ENCODE results near the gene SLC16A7. TPM values are rescaled to one million over a fixed set of nuclear protein-coding genes. Genes with fewer than 3 reads are reported as not detected.

SLC16A7 gene, protein sequence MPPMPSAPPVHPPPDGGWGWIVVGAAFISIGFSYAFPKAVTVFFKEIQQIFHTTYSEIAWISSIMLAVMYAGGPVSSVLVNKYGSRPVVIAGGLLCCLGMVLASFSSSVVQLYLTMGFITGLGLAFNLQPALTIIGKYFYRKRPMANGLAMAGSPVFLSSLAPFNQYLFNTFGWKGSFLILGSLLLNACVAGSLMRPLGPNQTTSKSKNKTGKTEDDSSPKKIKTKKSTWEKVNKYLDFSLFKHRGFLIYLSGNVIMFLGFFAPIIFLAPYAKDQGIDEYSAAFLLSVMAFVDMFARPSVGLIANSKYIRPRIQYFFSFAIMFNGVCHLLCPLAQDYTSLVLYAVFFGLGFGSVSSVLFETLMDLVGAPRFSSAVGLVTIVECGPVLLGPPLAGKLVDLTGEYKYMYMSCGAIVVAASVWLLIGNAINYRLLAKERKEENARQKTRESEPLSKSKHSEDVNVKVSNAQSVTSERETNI
- polyA plus RNA-seq, result 13.8 TPM

DNA sequence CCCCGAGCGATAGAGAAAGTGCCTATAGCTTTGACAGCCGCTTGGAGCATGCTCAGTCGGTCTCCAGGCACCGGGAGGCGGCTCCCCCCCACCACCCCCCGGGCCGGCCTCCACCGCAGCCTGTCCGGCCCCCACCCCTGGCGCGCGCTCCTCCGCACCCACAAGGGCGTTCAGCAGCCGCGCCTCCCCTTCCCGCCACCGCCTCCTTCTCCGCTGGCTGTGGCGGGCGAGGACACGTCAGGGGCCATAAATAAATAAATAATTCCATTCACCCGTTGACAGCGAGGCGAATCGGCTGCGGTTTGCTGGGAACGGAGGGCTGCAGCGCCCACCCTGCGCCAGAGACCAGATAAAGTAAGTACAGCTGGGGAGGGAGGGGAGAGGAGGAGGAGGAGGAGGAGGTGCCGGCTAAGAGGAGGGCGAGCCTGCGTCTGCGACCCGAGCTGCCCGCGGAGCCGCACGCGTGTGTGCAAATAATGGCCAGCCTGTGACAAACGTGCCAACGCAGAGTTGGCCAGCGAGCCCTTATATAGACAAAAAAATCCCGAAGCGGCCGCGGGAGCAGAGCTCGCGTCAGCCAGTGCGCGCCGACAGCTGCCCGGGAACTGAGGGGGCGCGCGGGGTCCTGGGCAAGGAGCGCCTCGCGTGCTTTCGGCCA is at the start of gene SLC16A7:
Gene SLC16A7 (plus strand): TSS at position 147 of the 658 bp plus-strand sequence. CDS start 108,773 bp downstream, outside the sequence.
- Mint-ChIP-seq H3K36me3 (no peaks in the 10 kb centered on the region), H3K9me3 (no peaks in the 10 kb centered on the region), H3K4me1 (peaks cover 14 to 35% (median 30%) of the 10 kb centered on the region in 3 donors), H3K27me3 (no peaks in the 10 kb centered on the region), H3K4me3 (peak within 1 kb of the TSS; percentile 89 to 100 (median 96)), H3K27ac (peak within 1 kb of the TSS; percentile 93 to 97 (median 96))

DNA sequence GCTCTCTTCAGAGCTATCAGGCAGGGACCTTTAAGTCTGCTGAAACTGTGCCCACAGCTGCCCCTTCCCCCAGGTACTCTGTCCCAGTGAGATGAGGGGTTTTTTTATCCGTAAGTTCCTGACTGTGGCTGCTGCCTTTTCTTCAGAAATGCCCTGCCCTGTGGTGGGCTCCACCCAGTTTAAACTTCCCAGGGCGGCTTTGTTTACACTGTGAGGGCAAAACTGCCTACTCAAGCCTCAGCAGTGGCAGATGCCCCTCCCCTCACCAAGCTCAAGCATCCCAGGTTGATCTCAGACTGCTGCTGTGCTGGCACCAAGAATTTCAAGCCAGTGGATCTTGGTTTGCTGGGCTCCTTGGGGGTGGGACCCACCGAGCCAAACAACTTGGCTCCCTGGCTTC is 46.9 kb upstream of the SLC16A7 start:
- peaks cover 4% of the 10 kb centered on the region for H3K27me3 Mint-ChIP-seq
- no peak overlapping the region for H3K4me3 Mint-ChIP-seq
- H3K4me1 Mint-ChIP-seq, result no peaks in the 10 kb centered on the region
- H3K9me3 Mint-ChIP-seq, result no peaks in the 10 kb centered on the region
- H3K27ac Mint-ChIP-seq, result no peak overlapping the region
- H3K36me3 Mint-ChIP-seq, result no peaks in the 10 kb centered on the region

DNA sequence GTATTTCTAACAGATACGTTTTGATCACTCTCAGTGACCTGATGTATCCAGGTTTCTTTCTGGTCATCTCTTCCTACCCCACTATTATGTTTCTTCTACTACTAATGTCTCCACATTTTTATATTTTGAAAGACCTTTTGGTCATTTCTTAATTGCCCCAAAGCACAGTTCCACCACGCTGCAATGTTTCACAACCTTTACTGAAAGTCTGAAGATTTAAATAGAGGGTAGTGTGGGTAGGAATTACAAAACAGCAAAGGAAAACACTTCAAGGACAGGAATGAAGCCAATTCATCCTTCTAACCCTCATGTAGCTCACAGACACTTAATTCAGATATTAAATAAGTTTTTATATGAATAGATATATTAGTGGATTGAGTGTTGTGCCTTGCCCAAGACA is 36.1 kb upstream of the SLC16A7 start:
- H3K27me3 Mint-ChIP-seq, result peaks cover 2% of the 10 kb centered on the region
- H3K27ac Mint-ChIP-seq, result no peak overlapping the region
- H3K36me3 Mint-ChIP-seq, result no peaks in the 10 kb centered on the region
- no peaks in the 10 kb centered on the region for H3K4me1 Mint-ChIP-seq
- H3K4me3 Mint-ChIP-seq, result no peak overlapping the region
- H3K9me3 Mint-ChIP-seq, result peaks cover 0 to 5% (median 0%) of the 10 kb centered on the region in 3 donors

DNA sequence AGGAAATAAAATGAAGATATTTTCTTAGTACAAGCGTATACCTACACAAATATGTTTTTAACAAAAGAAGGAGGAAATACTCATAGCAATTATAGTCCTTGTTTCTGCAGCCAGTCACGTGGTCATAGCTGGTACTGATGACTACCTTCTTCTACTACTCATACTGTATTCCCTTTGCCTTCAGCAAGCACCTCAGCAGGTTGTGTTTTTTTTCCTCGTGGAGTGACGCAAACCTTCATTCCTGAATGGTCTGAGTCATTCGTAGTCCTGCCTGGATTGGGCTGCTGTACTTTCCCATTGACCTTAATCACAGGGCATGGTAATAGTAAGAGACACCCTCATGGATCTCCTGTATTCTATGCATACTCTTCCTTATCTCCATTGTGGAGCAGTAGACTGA is 25.7 kb upstream of the SLC16A7 start:
- Mint-ChIP-seq H3K9me3 (peaks cover 0 to 2% (median 0%) of the 10 kb centered on the region in 3 donors), H3K36me3 (no peaks in the 10 kb centered on the region), H3K4me1 (no peaks in the 10 kb centered on the region), H3K27me3 (no peaks in the 10 kb centered on the region), H3K4me3 (no peak overlapping the region), H3K27ac (no peak overlapping the region)

DNA sequence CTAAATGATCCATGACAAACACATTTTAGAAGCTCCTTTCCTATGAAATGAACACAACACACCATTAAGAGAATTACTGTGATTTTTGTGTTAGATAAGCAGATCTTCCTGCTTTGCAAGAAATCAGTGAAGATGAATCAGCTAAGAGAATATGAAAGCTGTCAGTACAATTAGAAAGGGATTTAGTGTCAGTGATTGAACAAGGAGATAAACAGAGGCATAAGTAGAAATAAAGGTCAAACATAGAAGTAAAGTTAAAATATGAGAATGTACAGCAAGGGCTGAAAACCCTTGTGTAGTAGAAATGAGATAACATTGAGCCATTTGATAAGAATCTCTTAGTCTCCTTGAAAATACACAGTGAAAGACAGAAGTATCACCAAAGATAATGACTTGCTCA is 21.4 kb upstream of the SLC16A7 start:
- H3K36me3 Mint-ChIP-seq, result no peaks in the 10 kb centered on the region
- H3K4me1 Mint-ChIP-seq, result peaks cover 0 to 2% (median 0%) of the 10 kb centered on the region in 3 donors
- H3K27ac Mint-ChIP-seq, result no peak overlapping the region
- H3K4me3 Mint-ChIP-seq, result no peak overlapping the region
- no peaks in the 10 kb centered on the region for H3K27me3 Mint-ChIP-seq
- peaks cover 0 to 2% (median 0%) of the 10 kb centered on the region in 3 donors for H3K9me3 Mint-ChIP-seq

DNA sequence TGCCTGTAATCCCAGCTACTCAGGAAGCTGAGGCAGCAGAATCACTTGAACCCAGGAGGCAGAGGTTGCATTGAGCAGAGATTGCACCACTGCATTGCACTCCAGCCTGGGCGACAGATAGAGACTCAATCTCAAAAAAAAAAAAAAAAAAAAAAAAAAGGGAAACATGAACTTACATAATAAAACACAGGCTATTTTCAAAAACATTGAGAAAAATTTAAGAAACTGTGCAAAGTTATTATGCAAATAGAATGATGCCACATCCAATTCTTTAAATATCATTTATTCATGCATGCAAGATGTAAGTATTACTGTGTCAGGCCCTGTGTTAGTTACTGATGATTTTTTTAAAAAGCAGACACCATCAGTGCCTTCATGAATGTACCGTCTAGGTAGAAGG is 20.0 kb upstream of the SLC16A7 start:
- Mint-ChIP-seq H3K9me3 (no peaks in the 10 kb centered on the region), H3K27ac (no peak overlapping the region), H3K36me3 (no peaks in the 10 kb centered on the region), H3K27me3 (no peaks in the 10 kb centered on the region), H3K4me1 (peaks cover 0 to 2% (median 0%) of the 10 kb centered on the region in 3 donors), H3K4me3 (no peak overlapping the region)

DNA sequence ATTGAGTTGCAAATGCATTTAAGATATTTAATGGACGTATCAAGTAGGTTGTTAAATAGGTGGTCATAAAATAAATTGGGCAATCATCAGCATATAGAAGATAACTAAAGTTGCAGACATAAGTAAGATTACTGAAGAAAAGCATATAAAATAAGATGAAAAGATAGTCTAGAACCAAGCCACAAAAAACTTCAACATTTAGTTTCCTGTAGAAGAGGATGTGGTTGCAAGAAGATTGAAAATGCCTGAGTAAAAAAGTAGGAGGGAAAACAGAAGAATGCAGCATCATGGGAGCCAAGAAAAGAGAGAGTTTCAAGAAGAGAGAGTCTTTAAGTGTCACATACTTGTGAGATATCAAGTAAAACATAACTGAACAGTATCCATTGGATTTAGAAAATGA is 17.6 kb upstream of the SLC16A7 start:
- H3K4me1 Mint-ChIP-seq, result peaks cover 0 to 3% (median 2%) of the 10 kb centered on the region in 3 donors
- no peaks in the 10 kb centered on the region for H3K36me3 Mint-ChIP-seq
- H3K4me3 Mint-ChIP-seq, result no peak overlapping the region
- H3K27ac Mint-ChIP-seq, result no peak overlapping the region
- peaks cover 1% of the 10 kb centered on the region for H3K27me3 Mint-ChIP-seq
- H3K9me3 Mint-ChIP-seq, result no peaks in the 10 kb centered on the region

DNA sequence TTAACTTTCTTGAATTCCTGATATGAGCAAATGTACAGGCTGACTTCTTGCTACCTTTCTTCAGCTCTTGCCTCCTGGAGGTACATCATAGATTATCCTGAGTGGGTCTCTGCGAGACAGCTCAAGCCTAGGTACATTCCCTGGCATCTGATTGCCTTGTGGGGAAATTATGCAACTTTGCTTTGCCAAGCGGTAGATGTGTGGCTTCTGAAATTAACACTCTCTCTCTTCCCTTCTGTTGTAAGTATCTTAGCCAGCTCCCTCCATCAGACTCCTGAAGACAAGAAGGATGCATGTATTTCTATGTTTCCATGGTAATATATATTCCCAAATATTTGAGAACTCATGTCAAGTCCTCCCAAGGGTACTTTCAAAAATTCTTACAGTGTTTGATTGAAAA is 16.2 kb upstream of the SLC16A7 start:
- H3K4me3 Mint-ChIP-seq, result no peak overlapping the region
- peaks cover 1% of the 10 kb centered on the region for H3K27me3 Mint-ChIP-seq
- H3K36me3 Mint-ChIP-seq, result no peaks in the 10 kb centered on the region
- no peak overlapping the region for H3K27ac Mint-ChIP-seq
- peaks cover 0 to 3% (median 2%) of the 10 kb centered on the region in 3 donors for H3K4me1 Mint-ChIP-seq
- H3K9me3 Mint-ChIP-seq, result no peaks in the 10 kb centered on the region

DNA sequence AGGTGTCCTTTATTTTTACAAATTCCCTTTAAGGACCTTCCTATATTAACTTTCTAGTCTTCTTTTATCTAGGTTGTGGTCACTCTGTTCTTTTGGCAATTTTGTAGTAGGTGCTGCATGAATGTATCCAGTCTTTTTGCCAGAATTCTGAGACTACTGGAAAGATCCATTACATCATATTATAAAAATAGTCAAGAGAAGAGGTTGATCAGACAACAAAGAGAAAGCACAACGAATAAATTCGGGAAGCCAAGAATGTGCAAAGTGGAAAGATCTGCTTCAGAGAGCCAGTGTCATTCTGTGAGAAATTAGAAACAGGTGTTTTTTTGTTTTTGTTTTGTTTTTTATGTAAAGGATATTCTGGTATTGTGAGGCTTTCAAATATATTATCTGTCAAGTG is 15.8 kb upstream of the SLC16A7 start:
- Mint-ChIP-seq H3K27me3 (peaks cover 1% of the 10 kb centered on the region), H3K4me3 (no peak overlapping the region), H3K4me1 (peaks cover 0 to 3% (median 2%) of the 10 kb centered on the region in 3 donors), H3K27ac (no peak overlapping the region), H3K9me3 (no peaks in the 10 kb centered on the region), H3K36me3 (no peaks in the 10 kb centered on the region)

DNA sequence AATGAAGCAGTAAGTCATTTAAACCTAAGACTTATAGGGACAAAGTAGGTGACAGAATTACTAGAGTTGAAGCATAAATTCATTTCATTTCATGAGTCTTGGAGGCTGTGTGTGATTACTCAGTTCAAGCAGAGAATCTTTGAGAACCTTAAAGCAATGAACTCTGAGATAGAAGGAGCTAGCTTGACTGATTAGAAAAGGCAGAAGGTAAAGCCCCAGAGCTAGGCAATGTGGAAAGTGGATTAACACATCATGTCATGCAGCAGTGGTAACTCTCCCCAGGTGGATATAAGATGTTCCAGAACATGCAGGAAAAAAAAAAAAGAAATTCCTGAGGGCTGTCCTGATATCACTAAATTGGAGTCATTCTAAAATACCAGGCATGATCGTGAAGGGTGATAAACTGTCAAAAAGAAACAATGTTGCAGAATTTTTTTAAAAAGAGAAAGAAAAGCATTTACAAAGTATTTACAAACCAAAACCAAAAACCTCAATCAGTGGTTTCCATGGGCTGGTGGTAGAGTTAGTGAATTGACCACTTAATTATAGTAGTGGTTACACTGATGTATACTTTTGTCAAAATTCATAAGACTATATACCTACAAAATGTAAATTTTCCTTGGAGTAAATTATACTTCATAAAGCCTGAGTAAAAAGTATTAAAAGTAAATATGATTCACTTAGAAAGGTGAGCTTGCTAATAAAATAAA is 12.7 kb upstream of the SLC16A7 start:
- Mint-ChIP-seq H3K9me3 (no peaks in the 10 kb centered on the region), H3K4me1 (peaks cover 0 to 3% (median 2%) of the 10 kb centered on the region in 3 donors), H3K27me3 (peaks cover 6% of the 10 kb centered on the region), H3K27ac (no peak overlapping the region), H3K4me3 (no peak overlapping the region), H3K36me3 (no peaks in the 10 kb centered on the region)

DNA sequence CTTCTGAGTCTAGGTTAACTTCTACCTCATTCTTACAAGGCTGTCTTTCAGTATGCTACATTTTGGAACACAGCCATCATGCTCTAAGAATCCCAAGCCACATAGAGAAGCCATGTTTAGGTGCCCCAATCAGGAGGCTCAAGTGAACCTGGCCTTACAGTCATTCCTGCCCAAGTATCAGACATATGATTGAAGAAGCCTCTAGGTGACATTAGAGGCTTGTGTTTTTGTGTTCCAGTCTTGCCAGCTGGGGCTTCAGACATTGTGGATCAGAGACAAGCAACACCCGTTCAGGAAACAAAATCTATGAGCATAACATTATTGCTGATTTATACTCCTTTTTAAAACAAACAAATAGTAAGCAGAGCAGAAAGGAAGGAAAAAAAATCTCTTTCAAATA is 8.1 kb upstream of the SLC16A7 start:
- Mint-ChIP-seq H3K9me3 (no peaks in the 10 kb centered on the region), H3K36me3 (no peaks in the 10 kb centered on the region), H3K27ac (no peak overlapping the region), H3K4me3 (no peak overlapping the region), H3K27me3 (peaks cover 6% of the 10 kb centered on the region), H3K4me1 (peaks cover 0 to 3% (median 0%) of the 10 kb centered on the region in 3 donors)

DNA sequence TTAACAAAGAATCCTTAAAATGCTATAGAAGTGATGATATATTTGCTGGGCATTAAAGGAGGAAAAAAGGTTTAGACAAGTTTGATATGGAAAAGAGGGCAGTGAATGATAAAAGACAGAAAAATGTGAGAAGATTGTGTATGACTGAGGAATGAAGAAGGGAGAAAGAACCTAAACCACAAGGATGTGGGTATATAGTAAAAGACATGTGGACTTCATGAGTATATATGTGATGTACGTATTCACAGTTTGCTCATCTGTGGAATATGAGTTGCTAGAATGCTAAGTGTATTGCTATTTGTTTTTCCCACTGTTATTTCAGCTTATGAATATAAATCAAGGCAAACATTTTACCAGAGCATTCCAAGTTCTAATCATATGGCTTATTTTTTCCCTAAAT is 2.1 kb upstream of the SLC16A7 start:
- no peaks in the 10 kb centered on the region for H3K9me3 Mint-ChIP-seq
- H3K36me3 Mint-ChIP-seq, result no peaks in the 10 kb centered on the region
- no peaks in the 10 kb centered on the region for H3K27me3 Mint-ChIP-seq
- H3K4me1 Mint-ChIP-seq, result peaks cover 11 to 19% (median 16%) of the 10 kb centered on the region in 3 donors
- H3K27ac Mint-ChIP-seq, result no peak overlapping the region
- peak overlapping the region in 1 of 4 donors; percentile 10 for H3K4me3 Mint-ChIP-seq

DNA sequence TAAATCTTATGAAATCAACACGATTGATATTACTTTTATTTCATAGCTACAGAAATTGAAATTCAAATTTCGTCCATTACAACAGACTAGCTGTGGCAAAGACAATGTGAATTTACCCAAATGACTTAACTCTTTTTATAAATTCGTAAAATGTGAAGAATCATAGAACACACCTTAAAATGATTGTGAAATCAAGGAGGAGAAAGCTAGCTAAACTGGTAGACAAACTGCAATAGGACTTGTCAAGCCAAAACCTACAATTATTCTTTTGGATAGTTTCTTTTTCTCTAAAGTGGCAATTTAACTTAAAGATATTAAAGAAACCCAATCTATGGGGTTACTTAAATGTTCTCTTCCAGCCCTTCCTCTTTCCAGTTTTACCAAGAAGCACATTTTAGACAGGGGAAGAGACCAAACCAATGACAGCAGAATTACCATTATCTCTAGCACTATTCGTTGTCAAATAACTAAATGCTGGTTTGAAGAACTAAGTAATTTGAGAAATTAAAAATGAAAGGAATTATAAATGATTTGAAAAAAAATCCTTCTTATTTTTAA is 807 bp upstream of the SLC16A7 start:
- Mint-ChIP-seq H3K36me3 (no peaks in the 10 kb centered on the region), H3K27me3 (no peaks in the 10 kb centered on the region), H3K9me3 (no peaks in the 10 kb centered on the region), H3K27ac (peak overlapping the region; percentile 14 to 96 (median 93)), H3K4me3 (peak overlapping the region; percentile 89 to 100 (median 96)), H3K4me1 (peaks cover 14 to 28% (median 28%) of the 10 kb centered on the region in 3 donors)

DNA sequence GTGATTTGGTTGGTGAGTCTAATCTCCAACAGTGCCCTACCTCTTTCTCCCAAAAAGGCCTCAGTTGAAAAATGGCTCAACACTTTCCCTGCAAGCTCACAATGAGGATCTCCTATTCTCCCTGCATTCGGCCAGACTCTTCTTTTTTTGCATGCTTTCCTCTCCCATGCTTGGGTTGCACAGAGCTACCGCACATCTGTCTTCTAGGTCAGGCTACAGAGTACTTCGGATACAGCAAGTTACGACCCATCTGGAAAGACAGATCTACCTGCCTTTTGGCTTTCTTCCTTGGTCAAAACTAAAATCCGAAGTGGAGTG is 305 bp upstream of the SLC16A7 start:
- Mint-ChIP-seq H3K4me3 (peak overlapping the region; percentile 89 to 100 (median 96)), H3K36me3 (no peaks in the 10 kb centered on the region), H3K4me1 (peaks cover 14 to 30% (median 30%) of the 10 kb centered on the region in 3 donors), H3K27ac (peak overlapping the region; percentile 93 to 97 (median 96)), H3K9me3 (no peaks in the 10 kb centered on the region), H3K27me3 (no peaks in the 10 kb centered on the region)

DNA sequence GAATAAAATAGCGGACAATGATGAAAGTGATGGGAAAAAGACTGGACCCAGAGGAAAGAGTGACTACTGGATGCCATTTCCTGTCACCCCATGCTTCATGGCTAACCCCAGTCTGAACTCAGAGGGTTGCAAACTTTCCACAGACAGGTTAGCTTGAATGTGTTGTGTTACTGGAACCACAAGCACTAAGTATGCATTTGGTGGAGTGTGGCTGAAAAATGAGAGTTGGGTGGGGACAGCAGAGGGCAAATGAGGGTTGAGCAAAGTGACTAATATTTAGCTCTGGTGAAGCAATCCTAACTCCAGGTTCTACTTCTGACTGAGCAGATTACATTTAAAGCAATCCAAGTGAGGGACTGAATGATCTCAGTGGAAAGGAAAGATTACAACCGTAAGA is 1.6 kb downstream of the SLC16A7 start:
- H3K4me3 Mint-ChIP-seq, result peak overlapping the region; percentile 89 to 100 (median 96)
- peaks cover 3% of the 10 kb centered on the region for H3K36me3 Mint-ChIP-seq
- H3K27me3 Mint-ChIP-seq, result no peaks in the 10 kb centered on the region
- H3K4me1 Mint-ChIP-seq, result peaks cover 14 to 35% (median 30%) of the 10 kb centered on the region in 3 donors
- H3K9me3 Mint-ChIP-seq, result no peaks in the 10 kb centered on the region
- peak overlapping the region; percentile 93 to 97 (median 96) for H3K27ac Mint-ChIP-seq
